Left ventricle myocardium inferior (tissue), 1 donor: ENCODE measurements around the gene KRTAP4-2. TPM values are rescaled to one million over a fixed set of nuclear protein-coding genes. Genes with fewer than 3 reads are reported as not detected.
"Not testable (repeated sequence)": the region's sequence is repeated elsewhere in the genome, so short reads cannot be mapped to it uniquely, and the experiment has no call there.

Experiments
- DNase-seq: peaks from one replicate; pipeline ENCODE4 v3.0.0-alpha.2; 2020
- H3K27ac ChIP-seq: fragments of 200-600 bp; replicated peaks from 2 replicates; pipeline ENCODE4 v1.8.0; 2021
- H3K27me3 ChIP-seq: fragments of 200-600 bp; 2 replicates; pipeline ENCODE4 v1.8.0; 2021; ENCODE audit warnings: low read depth
- H3K36me3 ChIP-seq: fragments of 200-600 bp; 2 replicates; pipeline ENCODE4 v1.8.0; 2021
- H3K4me1 ChIP-seq: fragments of 200-600 bp; 2 replicates; pipeline ENCODE4 v1.8.0; 2021
- H3K4me3 ChIP-seq: fragments of 200-600 bp; 2 replicates; pipeline ENCODE4 v1.8.0; 2021; ENCODE audit warnings: mild to moderate bottlenecking, moderate library complexity
- H3K9me3 ChIP-seq: fragments of 200-600 bp; replicated peaks from 2 replicates; pipeline ENCODE4 v1.8.0; 2021
- CTCF ChIP-seq: fragments of 200-600 bp; IDR thresholded peaks from 2 replicates; pipeline ENCODE4 v1.8.0; 2021; ENCODE audit warnings: antibody characterized with exemption, mild to moderate bottlenecking, borderline replicate concordance
- intact Hi-C: fragments of 100-400 bp; cut with micrococcal nuclease; formaldehyde crosslinking; loops from one replicate; pipeline ENCODE4 v1.11.0; 2022
- total RNA-seq: library from RNA; stranded (reverse); fragmentation: NEBNext Ultra II Directional; extraction: Animal tissue kit (Norgen Biotek cat#: 25700); gene quantifications from one replicate; pipeline ENCODE4 v1.2.1, GENCODE V29; 2021
- donor health status: DM: no; HTN: yes; CAD: no; lungs with severe emphysema.

KRTAP4-2 gene
- total RNA-seq, 1 donor from 2014 or later = not detected

- H3K4me3 ChIP-seq = no peak overlapping the region
- intact Hi-C loops = no loop called here
- no peaks in the 10 kb centered on the region for H3K9me3 ChIP-seq
- no peaks in the 10 kb centered on the region for H3K36me3 ChIP-seq
- no peaks in the 10 kb centered on the region for H3K4me1 ChIP-seq
- no peak for TF ChIP-seq CTCF
- peaks cover 45% of the 10 kb centered on the region for H3K27me3 ChIP-seq
- DNase-seq = no peak
- no peak overlapping the region for H3K27ac ChIP-seq
Observed at GRCh38 chr17:41171886-41172285, 6.1 kb downstream of the KRTAP4-2 start.

- no peak for TF ChIP-seq CTCF
- Histone ChIP-seq H3K27ac (no peak within 1 kb of the TSS), H3K4me3 (no peak within 1 kb of the TSS), H3K4me1 (no peaks in the 10 kb centered on the region), H3K36me3 (no peaks in the 10 kb centered on the region), H3K9me3 (no peaks in the 10 kb centered on the region), H3K27me3 (peaks cover 33% of the 10 kb centered on the region)
- DNase-seq = no peak
- intact Hi-C loops = no loop called here
Observed at GRCh38 chr17:41168121-41168520, 9.9 kb downstream of the KRTAP4-2 start, which contains the start of gene KRTAP4-3. TSS of gene KRTAP4-3 (minus strand) at chr17:41168221. CDS start at chr17:41168172, 49 bp downstream.

- TF ChIP-seq CTCF = no peak
- H3K4me3 ChIP-seq = no peak overlapping the region
- peaks cover 37% of the 10 kb centered on the region for H3K27me3 ChIP-seq
- H3K36me3 ChIP-seq = no peaks in the 10 kb centered on the region
- no peaks in the 10 kb centered on the region for H3K9me3 ChIP-seq
- no peak overlapping the region for H3K27ac ChIP-seq
- intact Hi-C loops = no loop called here
- no peaks in the 10 kb centered on the region for H3K4me1 ChIP-seq
- no peak for DNase-seq
Observed at GRCh38 chr17:41167561-41167960, 10.5 kb downstream of the KRTAP4-2 start.

- Histone ChIP-seq H3K4me1 (no peaks in the 10 kb centered on the region), H3K9me3 (no peaks in the 10 kb centered on the region), H3K36me3 (no peaks in the 10 kb centered on the region), H3K4me3 (no peak overlapping the region), H3K27ac (no peak overlapping the region), H3K27me3 (peaks cover 46% of the 10 kb centered on the region)
- no peak for DNase-seq
- TF ChIP-seq CTCF = no peak
- intact Hi-C loops = no loop called here
Observed at GRCh38 chr17:41163828-41164227, 14.2 kb downstream of the KRTAP4-2 start.

- peaks cover 73% of the 10 kb centered on the region for H3K27me3 ChIP-seq
- no peak within 1 kb of the TSS for H3K27ac ChIP-seq
- no peaks in the 10 kb centered on the region for H3K4me1 ChIP-seq
- no peaks in the 10 kb centered on the region for H3K36me3 ChIP-seq
- intact Hi-C loops = no loop called here
- no peak for TF ChIP-seq CTCF
- H3K4me3 ChIP-seq = no peak within 1 kb of the TSS
- no peak for DNase-seq
- no peaks in the 10 kb centered on the region for H3K9me3 ChIP-seq
Observed at GRCh38 chr17:41160648-41161047, 17.4 kb downstream of the KRTAP4-2 start, which contains the start of gene KRTAP4-4. TSS of gene KRTAP4-4 (minus strand) at chr17:41160748. CDS start at chr17:41160691, 57 bp downstream.

GRCh38 chr17:41160190-41160589 lies 17.8 kb downstream of the KRTAP4-2 start:
- intact Hi-C loops, H3K27ac ChIP-seq, H3K4me3 ChIP-seq, DNase-seq, H3K9me3 ChIP-seq, H3K36me3 ChIP-seq, H3K4me1 ChIP-seq: not testable (repeated sequence)
- peaks cover 69% of the 10 kb centered on the region for H3K27me3 ChIP-seq
